OCI-LY7 (cell line): ENCODE data around the gene KRTAP22-1.

Source experiments
- EZH2phosphoT487 ChIP-seq: fragments of 200-600 bp; sonication (generic); IDR thresholded peaks from 2 replicates; pipeline ENCODE4 v1.6.1; 2018; ENCODE audit warnings: low read depth, borderline replicate concordance, mild to moderate bottlenecking, mixed run types, antibody characterized with exemption, low read length, moderate library complexity, mixed read lengths
- TF ChIP-seq, protein P1 (sequence below): fragments of 200-600 bp; sonication (generic); conservative IDR thresholded peaks from 2 replicates; pipeline ENCODE4 v1.5.1; 2014; ENCODE audit warnings: mild to moderate bottlenecking, antibody characterized with exemption, low read length, moderate library complexity, mixed read lengths

- TF ChIP-seq, protein P1, sequence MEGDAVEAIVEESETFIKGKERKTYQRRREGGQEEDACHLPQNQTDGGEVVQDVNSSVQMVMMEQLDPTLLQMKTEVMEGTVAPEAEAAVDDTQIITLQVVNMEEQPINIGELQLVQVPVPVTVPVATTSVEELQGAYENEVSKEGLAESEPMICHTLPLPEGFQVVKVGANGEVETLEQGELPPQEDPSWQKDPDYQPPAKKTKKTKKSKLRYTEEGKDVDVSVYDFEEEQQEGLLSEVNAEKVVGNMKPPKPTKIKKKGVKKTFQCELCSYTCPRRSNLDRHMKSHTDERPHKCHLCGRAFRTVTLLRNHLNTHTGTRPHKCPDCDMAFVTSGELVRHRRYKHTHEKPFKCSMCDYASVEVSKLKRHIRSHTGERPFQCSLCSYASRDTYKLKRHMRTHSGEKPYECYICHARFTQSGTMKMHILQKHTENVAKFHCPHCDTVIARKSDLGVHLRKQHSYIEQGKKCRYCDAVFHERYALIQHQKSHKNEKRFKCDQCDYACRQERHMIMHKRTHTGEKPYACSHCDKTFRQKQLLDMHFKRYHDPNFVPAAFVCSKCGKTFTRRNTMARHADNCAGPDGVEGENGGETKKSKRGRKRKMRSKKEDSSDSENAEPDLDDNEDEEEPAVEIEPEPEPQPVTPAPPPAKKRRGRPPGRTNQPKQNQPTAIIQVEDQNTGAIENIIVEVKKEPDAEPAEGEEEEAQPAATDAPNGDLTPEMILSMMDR, result no peak
- TF ChIP-seq EZH2phosphoT487, result no peak
These were observed 33.3 kb upstream of the KRTAP22-1 start for GRCh38 chr21:30567617-30568016.
